ENCODE results near the gene KEAP1.

The KEAP1 gene

DNA sequence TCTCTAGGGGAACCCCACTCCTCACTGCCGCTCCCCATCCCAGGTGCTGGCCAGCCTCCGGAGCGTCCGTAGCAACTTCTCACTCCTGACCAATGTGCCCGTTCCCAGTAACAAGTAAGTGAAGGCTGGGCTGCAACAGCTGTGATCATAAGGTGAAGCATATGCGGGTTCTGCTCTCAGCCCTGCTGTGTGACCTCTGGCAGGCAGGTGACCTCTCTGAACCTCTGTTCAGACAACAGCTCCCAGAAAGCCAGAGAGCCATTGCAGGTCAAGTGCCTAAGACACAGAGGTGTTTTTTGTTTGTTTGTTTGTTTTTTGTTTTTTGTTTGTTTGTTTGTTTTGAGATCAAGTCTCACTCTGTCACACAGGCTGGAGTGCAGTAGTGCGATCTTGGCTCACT, 54.1 kb downstream of the KEAP1 start:
- no peak for DNase-seq (ENCODE audit: low read depth)

DNA sequence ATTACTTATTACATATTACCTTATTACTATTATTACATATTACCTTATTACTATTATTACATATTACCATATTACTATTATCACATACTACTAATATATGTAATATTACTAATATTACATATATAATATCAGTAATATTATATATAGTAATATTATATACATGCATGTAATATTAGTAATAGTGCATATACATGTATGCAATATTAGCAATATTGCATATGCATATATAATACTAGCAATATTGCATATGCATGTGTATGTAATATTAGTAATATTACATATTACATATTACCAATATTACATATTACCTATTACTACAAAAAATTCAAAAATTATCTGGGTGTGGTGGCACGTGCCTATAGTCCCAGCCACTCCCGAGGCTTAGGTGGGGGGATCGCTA, 60.5 kb downstream of the KEAP1 start:
- DNase-seq (ENCODE audit: low read depth): no peak

DNA sequence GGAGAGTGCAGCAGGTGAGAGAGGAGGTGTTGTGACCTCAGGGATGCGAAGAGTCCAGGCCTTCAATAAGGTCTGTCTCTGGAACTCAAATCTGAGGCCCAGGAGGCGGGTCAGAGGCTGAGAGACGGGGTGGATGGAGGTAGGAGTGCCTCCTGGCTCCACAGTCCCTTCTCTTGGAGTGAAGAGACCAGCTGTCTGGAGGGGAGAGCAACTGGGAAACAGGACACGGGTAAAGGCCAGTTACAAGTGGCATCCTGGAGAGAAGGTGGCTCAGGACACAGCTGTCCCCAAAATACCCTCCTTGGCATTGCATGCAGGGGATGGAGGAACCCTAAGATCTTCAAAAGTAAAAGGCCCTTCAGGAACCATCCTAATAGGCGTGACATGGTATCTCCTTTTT, 63.6 kb downstream of the KEAP1 start:
- no peak for DNase-seq (ENCODE audit: low read depth)

Measured in stimulated activated CD8-positive, alpha-beta memory T cell treated with anti-CD3 and anti-CD28 coated beads, Interleukin-15, amount 100 ng/mL, for 1 hour (primary cell).